HEK293T (cell line): ENCODE measurements around the gene IL17C.
A peak's percentile ranks its signal among the peaks of the same experiment; 100 is the strongest.

Experiments used
- CTCF ChIA-PET: fragments of 350-600 bp; formaldehyde crosslinking; extraction: SDS; loops from one replicate; lab custom pipeline; 2021; ENCODE audit warnings: antibody characterized with exemption, inconsistent platforms; lab: Yijun Ruan, JAX
- POLR2A ChIA-PET: fragments of 350-600 bp; formaldehyde crosslinking; extraction: SDS; loops from one replicate; lab custom pipeline; 2020; ENCODE audit warnings: antibody characterized with exemption, inconsistent platforms; lab: Yijun Ruan, JAX
- DNase-seq: peaks from one replicate; pipeline ENCODE4 v3.0.0; 2012; ENCODE audit warnings: mixed read lengths; ENCODE audit errors: extremely low spot score
- ARNT ChIP-seq: fragments of 450-650 bp; IDR thresholded peaks from 2 replicates; pipeline ENCODE4 v1.6.1; 2017; ENCODE audit warnings: mild to moderate bottlenecking
- BHLHE40 ChIP-seq: fragments of 450-650 bp; IDR thresholded peaks from 2 replicates; pipeline ENCODE4 v1.6.1; 2016; ENCODE audit warnings: mild to moderate bottlenecking, moderate library complexity, borderline replicate concordance
- CTBP1 ChIP-seq: fragments of 450-650 bp; IDR thresholded peaks from 2 replicates; pipeline ENCODE4 v1.6.1; 2016; ENCODE audit warnings: borderline replicate concordance
- ELF4 ChIP-seq: fragments of 450-650 bp; IDR thresholded peaks from 2 replicates; pipeline ENCODE4 v1.6.1; 2017; ENCODE audit warnings: antibody characterized with exemption
- FOXA1 ChIP-seq: fragments of 450-650 bp; IDR thresholded peaks from 2 replicates; pipeline ENCODE4 v1.6.1; 2016; ENCODE audit warnings: mild to moderate bottlenecking
- FOXK2 ChIP-seq: fragments of 450-650 bp; IDR thresholded peaks from 2 replicates; pipeline ENCODE4 v1.6.1; 2016; ENCODE audit warnings: mild to moderate bottlenecking
- FOXM1 ChIP-seq: fragments of 450-650 bp; IDR thresholded peaks from 2 replicates; pipeline ENCODE4 v1.6.1; 2017; ENCODE audit warnings: mild to moderate bottlenecking, borderline replicate concordance
- HDGF ChIP-seq: fragments of 450-650 bp; IDR thresholded peaks from 2 replicates; pipeline ENCODE4 v1.6.1; 2017; ENCODE audit warnings: antibody characterized with exemption, borderline replicate concordance
- L3MBTL2 ChIP-seq: fragments of 450-650 bp; conservative IDR thresholded peaks from 2 replicates; pipeline ENCODE4 v1.6.1; 2016; ENCODE audit warnings: mild to moderate bottlenecking
- LEF1 ChIP-seq: fragments of 450-650 bp; IDR thresholded peaks from 2 replicates; pipeline ENCODE4 v1.6.1; 2017; ENCODE audit warnings: mild to moderate bottlenecking, borderline replicate concordance
- NFRKB ChIP-seq: fragments of 450-650 bp; IDR thresholded peaks from 2 replicates; pipeline ENCODE4 v1.6.1; 2016; ENCODE audit warnings: mild to moderate bottlenecking, moderate library complexity
- PKNOX1 ChIP-seq: fragments of 450-650 bp; IDR thresholded peaks from 2 replicates; pipeline ENCODE4 v1.6.1; 2016
- SP1 ChIP-seq: fragments of 450-650 bp; IDR thresholded peaks from 2 replicates; pipeline ENCODE4 v1.6.1; 2017
- SUZ12 ChIP-seq: fragments of 450-650 bp; IDR thresholded peaks from 2 replicates; pipeline ENCODE4 v1.6.1; 2016; ENCODE audit warnings: mild to moderate bottlenecking
- TARDBP ChIP-seq: fragments of 450-650 bp; IDR thresholded peaks from 2 replicates; pipeline ENCODE4 v1.6.1; 2016
- ZNF384 ChIP-seq: fragments of 450-650 bp; IDR thresholded peaks from 2 replicates; pipeline ENCODE4 v1.6.1; 2016

IL17C gene

GRCh38 chr16:88676502-88677242, 38.3 kb downstream of the IL17C start:
- DNase-seq, result no peak
- CTCF ChIA-PET, result no interaction called here
- TF ChIP-seq FOXA1 (no peak), ELF4 (no peak), LEF1 (no peak), FOXK2 (no peak), SP1 (no peak), PKNOX1 (no peak), HDGF (no peak), TARDBP (no peak), ZNF384 (no peak), FOXM1 (no peak), ARNT (no peak), BHLHE40 (no peak), SUZ12 (no peak), L3MBTL2 (no peak), NFRKB (no peak)
- POLR2A ChIA-PET, result no interaction called here

- ChIA-PET POLR2A (no interaction called here), CTCF (no interaction called here)
- DNase-seq, result no peak
- no peak for TF ChIP-seq LEF1
- no peak for TF ChIP-seq ELF4
- no peak for TF ChIP-seq BHLHE40
- TF ChIP-seq L3MBTL2, result no peak
- TF ChIP-seq ZNF384, result no peak
- TF ChIP-seq TARDBP, result no peak
Observed at GRCh38 chr16:88677721-88678120, 39.3 kb downstream of the IL17C start.

GRCh38 chr16:88678224-88678979, 40.0 kb downstream of the IL17C start:
- DNase-seq, result no peak
- TF ChIP-seq HDGF, result no peak
- no peak for TF ChIP-seq FOXM1
- no peak for TF ChIP-seq NFRKB
- no peak for TF ChIP-seq CTBP1
- no peak for TF ChIP-seq LEF1
- TF ChIP-seq FOXA1, result no peak
- no peak for TF ChIP-seq FOXK2
- TF ChIP-seq SUZ12, result no peak
- TF ChIP-seq PKNOX1, result no peak
- TF ChIP-seq ZNF384, result no peak
- TF ChIP-seq TARDBP, result no peak
- no peak for TF ChIP-seq SP1
- TF ChIP-seq ARNT, result no peak
- TF ChIP-seq ELF4, result no peak
- TF ChIP-seq BHLHE40, result no peak
- no peak for TF ChIP-seq L3MBTL2
- ChIA-PET CTCF (no interaction called here), POLR2A (no interaction called here)

GRCh38 chr16:88680554-88681083, 42.2 kb downstream of the IL17C start:
- ChIA-PET POLR2A (no interaction called here), CTCF (interaction anchor here (0.7 kb wide), 1 partner anchor 414 kb away, joined by 3 read pairs; no protein-coding TSS in a partner anchor)
- TF ChIP-seq SP1 (no peak), FOXA1 (no peak), ELF4 (no peak), FOXK2 (no peak), HDGF (no peak), NFRKB (no peak), PKNOX1 (no peak), SUZ12 (no peak), FOXM1 (no peak), BHLHE40 (no peak), CTBP1 (no peak), LEF1 (no peak), L3MBTL2 (no peak)
- no peak for DNase-seq

- TF ChIP-seq NFRKB, result no peak
- TF ChIP-seq ELF4, result no peak
- no peak for TF ChIP-seq CTBP1
- TF ChIP-seq ZNF384, result no peak
- TF ChIP-seq BHLHE40, result no peak
- TF ChIP-seq SUZ12, result no peak
- no peak for TF ChIP-seq LEF1
- no peak for TF ChIP-seq PKNOX1
- TF ChIP-seq HDGF, result no peak
- TF ChIP-seq L3MBTL2, result no peak
- no peak for TF ChIP-seq FOXM1
- no peak for TF ChIP-seq SP1
- no peak for TF ChIP-seq ARNT
- no peak for TF ChIP-seq FOXK2
- no peak for TF ChIP-seq TARDBP
- no peak for TF ChIP-seq FOXA1
- ChIA-PET CTCF (no interaction called here), POLR2A (no interaction called here)
- DNase-seq, result peak; percentile 61
Observed at GRCh38 chr16:88681084-88681680, 42.8 kb downstream of the IL17C start.
